PFSK-1 (cell line): Measurements from ENCODE around the gene ZNF277.

ENCODE experiments used
- FOXP2 ChIP-seq: optimal IDR thresholded peaks from 2 replicates; pipeline ENCODE3; 2011; ENCODE audit warnings: borderline replicate concordance, control low read depth, inconsistent platforms; ENCODE audit not compliant: insufficient read depth; ENCODE audit errors: extremely low read length, extremely low read depth
- POLR2AphosphoS5 ChIP-seq: IDR thresholded peaks from 2 replicates; pipeline ENCODE4 v1.6.1; 2012; ENCODE audit warnings: low read depth, mild to moderate bottlenecking, control low read depth, low read length, moderate library complexity
- REST ChIP-seq, 2 experiments: IDR thresholded peaks; 2 replicates each; pipeline versions ENCODE4 v1.6.1 to v1.8.0; 2011 to 2012; ENCODE audit warnings: low read depth in 2 of 2, low read length in 2 of 2, control low read depth in 1 of 2, inconsistent platforms in 1 of 2, mild to moderate bottlenecking in 1 of 2, moderate library complexity in 1 of 2; ENCODE audit not compliant: insufficient read depth in 1 of 2
- SIN3A ChIP-seq: IDR thresholded peaks from 2 replicates; pipeline ENCODE4 v1.6.1; 2012; ENCODE audit warnings: mild to moderate bottlenecking, low read length, moderate library complexity, borderline replicate concordance; ENCODE audit not compliant: insufficient read depth
- TAF1 ChIP-seq: IDR thresholded peaks from 2 replicates; pipeline ENCODE4 v1.6.1; 2012; ENCODE audit warnings: low read length, control low read depth, borderline replicate concordance; ENCODE audit not compliant: insufficient read depth

ZNF277 gene

GRCh38 chr7:112202816-112203215, 3.7 kb upstream of the ZNF277 start:
- TF ChIP-seq FOXP2 (no peak), SIN3A (no peak), TAF1 (no peak), POLR2AphosphoS5 (no peak), REST (IDR thresholded peaks at IDR 0.05; ENCODE audit: insufficient read depth in 1 of 2, low read depth in 2 of 2, low read length in 2 of 2) (no peak)

GRCh38 chr7:112203365-112203739, 3.1 kb upstream of the ZNF277 start:
- no peak for TF ChIP-seq SIN3A
- no peak for TF ChIP-seq POLR2AphosphoS5
- no peak for TF ChIP-seq TAF1
- TF ChIP-seq FOXP2, result no peak
- TF ChIP-seq REST (IDR thresholded peaks at IDR 0.05; ENCODE audit: insufficient read depth in 1 of 2, low read depth in 2 of 2, low read length in 2 of 2), result no peak

DNA sequence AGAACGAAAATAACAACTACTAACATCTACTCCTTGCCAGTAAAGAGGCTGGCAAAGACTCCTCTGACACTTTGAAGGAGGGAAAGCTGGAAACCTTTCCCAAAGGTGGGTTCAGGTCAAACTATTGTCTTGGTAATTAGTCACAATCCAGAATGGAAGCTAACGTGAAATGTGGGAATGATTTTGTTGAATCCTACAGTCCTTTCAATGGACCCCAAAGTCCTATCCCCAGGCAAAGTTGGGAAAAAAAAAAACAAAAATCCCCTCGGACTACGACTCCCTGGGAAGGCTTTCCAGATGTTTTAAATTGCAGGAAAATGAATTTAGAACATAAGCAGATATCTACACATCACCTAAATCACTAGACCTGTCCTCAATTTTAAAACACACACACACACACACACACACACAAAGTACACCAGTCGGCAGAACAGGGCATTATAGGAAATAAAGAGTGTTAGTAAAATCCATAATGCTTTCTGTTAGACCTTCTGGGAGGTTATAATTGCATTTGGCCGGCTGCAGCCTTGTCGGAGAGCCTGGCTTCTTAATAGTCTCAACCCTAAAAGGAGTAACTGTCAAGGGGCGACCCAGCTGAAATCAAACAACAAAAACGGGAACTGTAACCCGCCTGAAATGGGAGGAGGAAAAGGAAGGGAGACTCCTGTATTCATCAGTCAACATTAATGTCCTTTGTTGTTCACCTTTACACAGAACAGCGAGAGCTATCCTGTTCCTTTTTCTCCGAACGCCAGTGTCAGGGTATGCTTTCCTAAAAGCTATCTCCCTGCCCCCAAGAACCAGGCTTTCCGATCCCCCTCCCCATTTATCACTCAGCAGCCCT, 1.8 kb upstream of the ZNF277 start:
- no peak for TF ChIP-seq SIN3A

GRCh38 chr7:112205343-112206237, 905 bp upstream of the ZNF277 start:
- TF ChIP-seq TAF1, result no peak
- no peak for TF ChIP-seq REST (IDR thresholded peaks at IDR 0.05; ENCODE audit: insufficient read depth in 1 of 2, low read depth in 2 of 2, low read length in 2 of 2)
- 0 out of 2 replicates have a peak, but pooled peaks have one; percentile 34 for TF ChIP-seq SIN3A
- no peak for TF ChIP-seq FOXP2
- no peak for TF ChIP-seq POLR2AphosphoS5

DNA sequence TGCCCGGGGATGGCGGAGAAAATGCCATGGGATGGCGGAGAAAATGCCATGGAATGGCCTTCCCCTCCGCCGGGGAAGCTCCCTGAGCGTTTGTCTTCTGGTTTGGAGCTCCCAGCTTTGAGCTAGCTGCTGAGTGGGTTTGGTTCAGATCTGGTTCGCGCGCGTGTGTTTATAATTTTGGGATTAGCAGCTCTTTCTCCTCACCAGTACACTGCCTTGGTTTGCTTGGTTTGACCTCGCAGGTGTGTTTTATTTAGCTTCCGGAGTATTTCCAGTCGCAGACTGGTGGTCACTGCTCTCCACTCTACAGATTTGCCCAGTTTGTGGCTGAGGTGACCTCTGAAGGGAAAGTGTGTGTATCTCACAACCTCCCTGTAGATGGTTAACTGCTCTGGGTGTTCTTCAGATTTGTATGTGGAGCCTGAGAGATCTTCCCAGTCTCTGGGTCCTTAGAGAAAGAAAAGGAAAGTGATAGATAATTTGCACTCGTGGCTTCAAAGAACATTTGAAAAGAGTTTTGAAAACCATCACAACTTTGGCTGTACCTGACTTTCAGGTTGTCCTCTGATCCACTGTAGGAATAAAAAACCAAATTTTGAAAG, 597 bp downstream of the ZNF277 start:
- TF ChIP-seq SIN3A, result no peak
- TF ChIP-seq FOXP2, result no peak
- TF ChIP-seq POLR2AphosphoS5, result no peak
- TF ChIP-seq REST (IDR thresholded peaks at IDR 0.05; ENCODE audit: insufficient read depth in 1 of 2, low read depth in 2 of 2, low read length in 2 of 2), result no peak
- no peak for TF ChIP-seq TAF1
